Measurements from ENCODE around the gene RTF2. TPM values are rescaled to one million over a fixed set of nuclear protein-coding genes. Genes with fewer than 3 reads are reported as not detected.

RTF2 gene
- total and polyA plus RNA-seq, 2 of the 13 experiments (the other 11 are each of a cell fraction or from before 2014, with no cell fraction given) = 81.8 to 142 TPM

- no peak for TF ChIP-seq ZBTB2 (CRISPR knock-in tag; IDR thresholded peaks at IDR 0.05; ENCODE audit: low read depth)
Measured at GRCh38 chr20:56431471-56431870, 37.0 kb upstream of the RTF2 start (continued).

GRCh38 chr20:56433221-56433879, 35.1 kb upstream of the RTF2 start:
- WGBS (ENCODE audit: low lambda C conversion rate) = 39% methylated on average over 3 of the region's 3 CpGs
- no peaks in the 10 kb centered on the region for H3K9me3 ChIP-seq (ENCODE audit: low read length)
- no peak overlapping the region for H3K4me2 ChIP-seq (ENCODE audit: low read depth, low read length)
- ATAC-seq (no peak), DNase-seq (ENCODE audit: low spot score) (no peak), FAIRE-seq (no peak)
- no peaks in the 10 kb centered on the region for H3K79me2 ChIP-seq (ENCODE audit: insufficient read depth, low read length)
- H3K27me3 ChIP-seq (ENCODE audit: control insufficient read depth in 1 of 2, insufficient read depth in 2 of 2, low read length in 2 of 2) = no peaks in the 10 kb centered on the region
- intact Hi-C loops (cut with micrococcal nuclease; ENCODE audit: unreplicated experiment) = no loop called here
- no peak overlapping the region for H3K4me3 ChIP-seq (replicated peaks in 1 of 3; ENCODE audit: insufficient read depth in 1 of 3, low read depth in 2 of 3, low read length in 3 of 3)
- CTCF ChIA-PET (ENCODE audit: low intra/inter-chr PET ratio, low total read pairs) = no interaction called here
- in situ Hi-C loops (cut with HindIII; ENCODE audit: extremely low pct_ligation_motif_present, low pct_unique_long_range_greater_than_20kb) = no loop called here
- no TSS peak for BruUV-seq (replicated peaks)
- POLR2A ChIA-PET = no interaction called here
- no peaks in the 10 kb centered on the region for H4K20me1 ChIP-seq (ENCODE audit: insufficient read depth, low read length)
- no peak overlapping the region for H3K27ac ChIP-seq (ENCODE audit: extremely low read length, insufficient read depth, low read length)
- no peak overlapping the region for H2AFZ ChIP-seq (ENCODE audit: low read length)
- no peak overlapping the region for H3K9ac ChIP-seq (ENCODE audit: insufficient read depth, low read depth, low read length)
- H3K4me1 ChIP-seq (ENCODE audit: insufficient read depth, low read length) = no peaks in the 10 kb centered on the region
- no peaks in the 10 kb centered on the region for H3K36me3 ChIP-seq (replicated peaks in 1 of 2; ENCODE audit: control insufficient read depth in 1 of 2, insufficient read depth in 2 of 2, low read length in 2 of 2)
- TF ChIP-seq SP2 (CRISPR knock-in tag; IDR thresholded peaks at IDR 0.05) (no peak), ZNF276 (CRISPR knock-in tag; IDR thresholded peaks at IDR 0.05; ENCODE audit: low read depth) (no peak), ZNF674 (CRISPR knock-in tag; IDR thresholded peaks at IDR 0.05; ENCODE audit: low read depth) (no peak), ZNF713 (CRISPR knock-in tag; IDR thresholded peaks at IDR 0.05) (no peak), SYNCRIP (IDR thresholded peaks at IDR 0.05; ENCODE audit: insufficient read depth, low read depth, low read length) (no peak), ARHGAP35 (CRISPR knock-in tag; IDR thresholded peaks at IDR 0.05; ENCODE audit: borderline replicate concordance) (no peak), GTF2F1 (IDR thresholded peaks at IDR 0.05; ENCODE audit: low read length) (no peak), MAZ (IDR thresholded peaks at IDR 0.05; ENCODE audit: borderline replicate concordance, low read depth, low read length) (no peak), MAZ (CRISPR knock-in tag; IDR thresholded peaks at IDR 0.05; ENCODE audit: low read depth) (no peak), RARA (CRISPR knock-in tag; IDR thresholded peaks at IDR 0.05) (no peak), ZNF503 (CRISPR knock-in tag; IDR thresholded peaks at IDR 0.05) (no peak), NCOA1 (CRISPR knock-in tag; IDR thresholded peaks at IDR 0.05) (no peak), ZMAT3 (CRISPR knock-in tag; conservative IDR thresholded peaks at IDR 0.05) (no peak), HNF4G (IDR thresholded peaks at IDR 0.05; ENCODE audit: borderline replicate concordance, low read depth, low read length) (no peak), HNF4G (CRISPR knock-in tag; IDR thresholded peaks at IDR 0.05; ENCODE audit: borderline replicate concordance, low read depth) (no peak), MYPOP (CRISPR knock-in tag; IDR thresholded peaks at IDR 0.05) (no peak), SALL1 (CRISPR knock-in tag; IDR thresholded peaks at IDR 0.05) (no peak)
